AG09309 (cell line): ENCODE data around the gene PICK1.

Source experiments
- DNase-seq: peaks from one replicate; pipeline ENCODE4 v3.0.0-alpha.2; 2010; ENCODE audit warnings: low read depth
- H3K4me3 ChIP-seq: 2 replicates; pipeline ENCODE4 v1.5.1; 2011; ENCODE audit warnings: mild to moderate bottlenecking, low read depth, low read length, moderate library complexity; ENCODE audit not compliant: control insufficient read depth
- CTCF ChIP-seq: IDR thresholded peaks from 2 replicates; pipeline ENCODE4 v1.5.1; 2011; ENCODE audit warnings: mild to moderate bottlenecking, low read depth, low read length, inconsistent platforms; ENCODE audit not compliant: insufficient read depth, control insufficient read depth; ENCODE audit errors: missing control alignments

Gene PICK1

GRCh38 chr22:38081941-38082828, 25.0 kb downstream of the PICK1 start:
- no peak for DNase-seq
- no peak for TF ChIP-seq CTCF
- H3K4me3 ChIP-seq = no peak overlapping the region

GRCh38 chr22:38082986-38083710, 25.9 kb downstream of the PICK1 start:
- no peak for DNase-seq
- no peak for TF ChIP-seq CTCF
- no peak overlapping the region for H3K4me3 ChIP-seq

- no peak for TF ChIP-seq CTCF
- H3K4me3 ChIP-seq = no peak within 1 kb of the TSS
- DNase-seq = no peak
Measured at GRCh38 chr22:38083931-38084631, 26.9 kb downstream of the PICK1 start, which contains the start of gene SLC16A8. TSS of gene SLC16A8 (minus strand) at chr22:38084184. CDS start at chr22:38082873, 1,311 bp downstream.

GRCh38 chr22:38085056-38085455, 27.9 kb downstream of the PICK1 start:
- no peak overlapping the region for H3K4me3 ChIP-seq
- no peak for DNase-seq
- no peak for TF ChIP-seq CTCF

- DNase-seq = no peak
Measured at GRCh38 chr22:38085501-38085900, 28.3 kb downstream of the PICK1 start.

More at GRCh38 chr22:38085501-38085900, 28.3 kb downstream of the PICK1 start:
- no peak for TF ChIP-seq CTCF
- H3K4me3 ChIP-seq = no peak overlapping the region
